Measurements from ENCODE around the gene CATSPERE.

Gene CATSPERE

GRCh38 chr1:244585867-244586266 is 124.8 kb downstream of the CATSPERE start:
- Histone ChIP-seq H3K9me3 (replicated peaks in 1 of 2; ENCODE audit: control insufficient read depth in 2 of 2, insufficient read depth in 1 of 2, low read depth in 1 of 2, low read length in 2 of 2) (peaks cover 4 to 5% of the 10 kb centered on the region in 2 donors), H2BK15ac (ENCODE audit: low read length) (no peak overlapping the region), H3K27ac (replicated peaks; ENCODE audit: low read length) (no peak overlapping the region), H2AK5ac (ENCODE audit: low read depth, low read length) (no peak overlapping the region), H3K18ac (ENCODE audit: low read length) (no peak overlapping the region), H3K23ac (ENCODE audit: low read depth, low read length, poor library complexity) (no peak overlapping the region), H3K4me1 (ENCODE audit: control insufficient read depth in 2 of 2, insufficient read depth in 1 of 2, low read depth in 1 of 2, low read length in 2 of 2) (no peaks in the 10 kb centered on the region), H3K79me1 (ENCODE audit: low read depth, low read length) (no peaks in the 10 kb centered on the region), H3K27me3 (ENCODE audit: control insufficient read depth in 3 of 3, insufficient read depth in 3 of 3, low read depth in 1 of 3, low read length in 3 of 3) (no peaks in the 10 kb centered on the region), H3K4me3 (ENCODE audit: low read length in 2 of 2) (no peak overlapping the region), H3K36me3 (replicated peaks in 1 of 2; ENCODE audit: control insufficient read depth in 2 of 2, insufficient read depth in 2 of 2, low read length in 2 of 2) (no peaks in the 10 kb centered on the region), H2AFZ (ENCODE audit: low read length) (no peak overlapping the region), H4K8ac (ENCODE audit: low read depth, low read length) (no peak overlapping the region), H4K91ac (ENCODE audit: low read depth, low read length, poor library complexity) (no peak overlapping the region), H2BK120ac (ENCODE audit: low read depth, low read length) (no peak overlapping the region), H3K14ac (ENCODE audit: low read length) (no peak overlapping the region), H2BK12ac (ENCODE audit: low read length) (no peak overlapping the region), H3K9ac (ENCODE audit: low read depth, low read length, poor library complexity) (no peak overlapping the region), H2BK5ac (ENCODE audit: low read length) (no peak overlapping the region), H3K4me2 (ENCODE audit: insufficient read depth, low read length, poor library complexity, severe bottlenecking) (no peak overlapping the region), H3K4ac (ENCODE audit: low read length) (no peak overlapping the region)
- no CpG with 5 or more reads among the region's 4 CpGs for WGBS, 2 donors (ENCODE audit: extremely low coverage in 2 of 2, insufficient read length in 2 of 2, insufficient replicate concordance in 1 of 2)
- no peak for DNase-seq (ENCODE audit: low spot score)

DNA sequence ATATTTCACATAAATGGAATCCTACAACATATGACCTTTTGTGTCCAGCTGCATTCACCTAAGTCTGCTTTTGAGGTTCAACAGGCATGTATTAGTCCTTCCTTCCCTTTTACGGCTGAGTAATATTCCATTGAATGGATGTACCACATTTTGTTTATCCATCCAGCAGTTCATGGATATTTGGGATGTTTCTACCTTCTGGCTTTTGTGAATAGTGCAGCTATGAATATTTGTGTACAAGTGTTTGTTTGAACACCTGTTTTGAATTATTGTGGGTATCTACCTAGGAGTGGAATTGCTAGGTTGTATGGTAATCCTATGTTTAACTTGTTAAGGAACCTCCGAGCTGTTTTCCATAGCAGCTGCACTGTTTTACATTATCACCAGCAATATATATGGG is 129.6 kb downstream of the CATSPERE start:
- H3K27me3 ChIP-seq (ENCODE audit: control insufficient read depth in 3 of 3, insufficient read depth in 3 of 3, low read depth in 1 of 3, low read length in 3 of 3): no peaks in the 10 kb centered on the region
- no CpG with 5 or more reads among the region's 2 CpGs for WGBS, 2 donors (ENCODE audit: extremely low coverage in 2 of 2, insufficient read length in 2 of 2, insufficient replicate concordance in 1 of 2)
- H3K4me1 ChIP-seq (ENCODE audit: control insufficient read depth in 2 of 2, insufficient read depth in 1 of 2, low read depth in 1 of 2, low read length in 2 of 2): no peaks in the 10 kb centered on the region
- H2AFZ ChIP-seq (ENCODE audit: low read length): no peak overlapping the region
- no peak overlapping the region for H4K91ac ChIP-seq (ENCODE audit: low read depth, low read length, poor library complexity)
- H3K4me3 ChIP-seq (ENCODE audit: low read length in 2 of 2): no peak overlapping the region
- H3K4ac ChIP-seq (ENCODE audit: low read length): no peak overlapping the region
- H3K18ac ChIP-seq (ENCODE audit: low read length): no peak overlapping the region
- H3K4me2 ChIP-seq (ENCODE audit: insufficient read depth, low read length, poor library complexity, severe bottlenecking): no peak overlapping the region
- H2BK5ac ChIP-seq (ENCODE audit: low read length): no peak overlapping the region
- H2AK5ac ChIP-seq (ENCODE audit: low read depth, low read length): no peak overlapping the region
- H2BK12ac ChIP-seq (ENCODE audit: low read length): no peak overlapping the region
- H3K79me1 ChIP-seq (ENCODE audit: low read depth, low read length): no peaks in the 10 kb centered on the region
- H2BK120ac ChIP-seq (ENCODE audit: low read depth, low read length): no peak overlapping the region
- H3K23ac ChIP-seq (ENCODE audit: low read depth, low read length, poor library complexity): no peak overlapping the region
- no peak overlapping the region for H3K9ac ChIP-seq (ENCODE audit: low read depth, low read length, poor library complexity)
- H3K14ac ChIP-seq (ENCODE audit: low read length): no peak overlapping the region
- H2BK15ac ChIP-seq (ENCODE audit: low read length): no peak overlapping the region
- H4K8ac ChIP-seq (ENCODE audit: low read depth, low read length): no peak overlapping the region
- H3K27ac ChIP-seq (replicated peaks; ENCODE audit: low read length): no peak overlapping the region
- peaks cover 5% of the 10 kb centered on the region in 2 donors for H3K9me3 ChIP-seq (replicated peaks in 1 of 2; ENCODE audit: control insufficient read depth in 2 of 2, insufficient read depth in 1 of 2, low read depth in 1 of 2, low read length in 2 of 2)
- no peak for DNase-seq (ENCODE audit: low spot score)
- no peaks in the 10 kb centered on the region for H3K36me3 ChIP-seq (replicated peaks in 1 of 2; ENCODE audit: control insufficient read depth in 2 of 2, insufficient read depth in 2 of 2, low read length in 2 of 2)

GRCh38 chr1:244598611-244599010 is 137.5 kb downstream of the CATSPERE start:
- no peak overlapping the region for H3K27ac ChIP-seq (replicated peaks; ENCODE audit: low read length)
- no peak overlapping the region for H3K14ac ChIP-seq (ENCODE audit: low read length)
- peaks cover 0 to 2% of the 10 kb centered on the region in 2 donors for H3K9me3 ChIP-seq (replicated peaks in 1 of 2; ENCODE audit: control insufficient read depth in 2 of 2, insufficient read depth in 1 of 2, low read depth in 1 of 2, low read length in 2 of 2)
- no peak overlapping the region for H3K23ac ChIP-seq (ENCODE audit: low read depth, low read length, poor library complexity)
- no peak overlapping the region for H2AK5ac ChIP-seq (ENCODE audit: low read depth, low read length)
- H3K27me3 ChIP-seq (ENCODE audit: control insufficient read depth in 3 of 3, insufficient read depth in 3 of 3, low read depth in 1 of 3, low read length in 3 of 3): no peaks in the 10 kb centered on the region
- H4K8ac ChIP-seq (ENCODE audit: low read depth, low read length): no peak overlapping the region
- no peak overlapping the region for H3K4ac ChIP-seq (ENCODE audit: low read length)
- H3K18ac ChIP-seq (ENCODE audit: low read length): no peak overlapping the region
- H3K4me1 ChIP-seq (ENCODE audit: control insufficient read depth in 2 of 2, insufficient read depth in 1 of 2, low read depth in 1 of 2, low read length in 2 of 2): peaks cover 0 to 3% of the 10 kb centered on the region in 2 donors
- H2BK15ac ChIP-seq (ENCODE audit: low read length): no peak overlapping the region
- no peak overlapping the region for H2BK5ac ChIP-seq (ENCODE audit: low read length)
- DNase-seq (ENCODE audit: low spot score): no peak
- no peak overlapping the region for H2AFZ ChIP-seq (ENCODE audit: low read length)
- no peak overlapping the region for H2BK12ac ChIP-seq (ENCODE audit: low read length)
- no peaks in the 10 kb centered on the region for H3K79me1 ChIP-seq (ENCODE audit: low read depth, low read length)
- WGBS, 2 donors (ENCODE audit: extremely low coverage in 2 of 2, insufficient read length in 2 of 2, insufficient replicate concordance in 1 of 2): no CpG with 5 or more reads among the region's 5 CpGs
- no peak overlapping the region for H2BK120ac ChIP-seq (ENCODE audit: low read depth, low read length)
- no peak overlapping the region for H3K4me3 ChIP-seq (ENCODE audit: low read length in 2 of 2)
- H4K91ac ChIP-seq (ENCODE audit: low read depth, low read length, poor library complexity): no peak overlapping the region
- H3K4me2 ChIP-seq (ENCODE audit: insufficient read depth, low read length, poor library complexity, severe bottlenecking): no peak overlapping the region
- H3K36me3 ChIP-seq (replicated peaks in 1 of 2; ENCODE audit: control insufficient read depth in 2 of 2, insufficient read depth in 2 of 2, low read length in 2 of 2): no peaks in the 10 kb centered on the region
- H3K9ac ChIP-seq (ENCODE audit: low read depth, low read length, poor library complexity): no peak overlapping the region

GRCh38 chr1:244599937-244600350 is 138.9 kb downstream of the CATSPERE start:
- Histone ChIP-seq H3K27me3 (ENCODE audit: control insufficient read depth in 3 of 3, insufficient read depth in 3 of 3, low read depth in 1 of 3, low read length in 3 of 3) (no peaks in the 10 kb centered on the region), H3K36me3 (replicated peaks in 1 of 2; ENCODE audit: control insufficient read depth in 2 of 2, insufficient read depth in 2 of 2, low read length in 2 of 2) (no peaks in the 10 kb centered on the region), H2BK12ac (ENCODE audit: low read length) (no peak overlapping the region), H3K4me2 (ENCODE audit: insufficient read depth, low read length, poor library complexity, severe bottlenecking) (no peak overlapping the region), H3K23ac (ENCODE audit: low read depth, low read length, poor library complexity) (no peak overlapping the region), H2AK5ac (ENCODE audit: low read depth, low read length) (no peak overlapping the region), H3K4ac (ENCODE audit: low read length) (no peak overlapping the region), H3K9ac (ENCODE audit: low read depth, low read length, poor library complexity) (no peak overlapping the region), H3K18ac (ENCODE audit: low read length) (no peak overlapping the region), H2BK15ac (ENCODE audit: low read length) (no peak overlapping the region), H4K8ac (ENCODE audit: low read depth, low read length) (no peak overlapping the region), H3K79me1 (ENCODE audit: low read depth, low read length) (no peaks in the 10 kb centered on the region), H2BK5ac (ENCODE audit: low read length) (no peak overlapping the region), H3K4me3 (ENCODE audit: low read length in 2 of 2) (no peak overlapping the region), H3K9me3 (replicated peaks in 1 of 2; ENCODE audit: control insufficient read depth in 2 of 2, insufficient read depth in 1 of 2, low read depth in 1 of 2, low read length in 2 of 2) (peaks cover 0 to 2% of the 10 kb centered on the region in 2 donors), H3K4me1 (ENCODE audit: control insufficient read depth in 2 of 2, insufficient read depth in 1 of 2, low read depth in 1 of 2, low read length in 2 of 2) (peaks cover 0 to 3% of the 10 kb centered on the region in 2 donors), H3K14ac (ENCODE audit: low read length) (no peak overlapping the region), H2BK120ac (ENCODE audit: low read depth, low read length) (no peak overlapping the region), H4K91ac (ENCODE audit: low read depth, low read length, poor library complexity) (no peak overlapping the region), H3K27ac (replicated peaks; ENCODE audit: low read length) (no peak overlapping the region), H2AFZ (ENCODE audit: low read length) (no peak overlapping the region)
- no CpG with 5 or more reads among the region's 7 CpGs for WGBS, 2 donors (ENCODE audit: extremely low coverage in 2 of 2, insufficient read length in 2 of 2, insufficient replicate concordance in 1 of 2)
- DNase-seq (ENCODE audit: low spot score): no peak
